SK-N-MC (cell line): ENCODE measurements around the gene THAP3.

Experiments used
- EZH2 ChIP-seq: fragments of 200-600 bp; sonication (generic); IDR thresholded peaks from one replicate; pipeline ENCODE4 v1.6.1; 2017; ENCODE audit warnings: antibody characterized with exemption
- FOXP2 ChIP-seq: optimal IDR thresholded peaks from 2 replicates; pipeline ENCODE3; 2011; ENCODE audit warnings: mild to moderate bottlenecking, moderate library complexity; ENCODE audit not compliant: insufficient read depth; ENCODE audit errors: extremely low read length, control extremely low read depth
- POLR2AphosphoS5 ChIP-seq: IDR thresholded peaks from 2 replicates; pipeline ENCODE4 v1.6.1; 2012; ENCODE audit warnings: mild to moderate bottlenecking, low read depth, low read length, borderline replicate concordance

GRCh38 chr1:6648556-6648955 is 23.9 kb downstream of the THAP3 start:
- TF ChIP-seq EZH2: no peak
- TF ChIP-seq POLR2AphosphoS5: no peak
- no peak for TF ChIP-seq FOXP2
